Fibroblast of upper back skin (primary cell): Measurements from ENCODE around the gene OOEP.

Experiments used
- DNase-seq: peaks from one replicate; pipeline ENCODE4 v3.0.0-alpha.2; 2013

OOEP gene

GRCh38 chr6:73364121-73364520 is 5.6 kb downstream of the OOEP start:
- no peak for DNase-seq

- no peak for DNase-seq
Measured at GRCh38 chr6:73363537-73363875, 6.2 kb downstream of the OOEP start.

GRCh38 chr6:73362869-73363536 is 6.7 kb downstream of the OOEP start:
- DNase-seq: no peak

- no peak for DNase-seq
Measured at GRCh38 chr6:73362358-73362757, 7.3 kb downstream of the OOEP start, which contains the start of gene KHDC3L. Gene KHDC3L, plus strand, starts transcription at chr6:73362658. Its CDS starts 72 bp downstream, at chr6:73362730.

- DNase-seq: no peak
Measured at GRCh38 chr6:73353636-73354593, 15.8 kb downstream of the OOEP start, which contains the start of gene DPPA5. Gene DPPA5, minus strand, starts transcription at chr6:73354276. Its CDS starts 51 bp downstream, at chr6:73354225.

- DNase-seq: no peak
Measured at GRCh38 chr6:73349311-73349710, 20.4 kb downstream of the OOEP start.

GRCh38 chr6:73348550-73349204 is 21.0 kb downstream of the OOEP start:
- no peak for DNase-seq

- no peak for DNase-seq
Measured at GRCh38 chr6:73343164-73343563, 26.5 kb downstream of the OOEP start.

- no peak for DNase-seq
Measured at GRCh38 chr6:73342174-73342573, 27.5 kb downstream of the OOEP start.

- no peak for DNase-seq
Measured at GRCh38 chr6:73341335-73341734, 28.4 kb downstream of the OOEP start.

GRCh38 chr6:73340048-73340447 is 29.6 kb downstream of the OOEP start:
- DNase-seq: peak; percentile 23

- DNase-seq: no peak
Measured at GRCh38 chr6:73339340-73339739, 30.4 kb downstream of the OOEP start.

- DNase-seq: no peak
Measured at GRCh38 chr6:73329201-73329600, 40.5 kb downstream of the OOEP start.

GRCh38 chr6:73328790-73329189 is 40.9 kb downstream of the OOEP start:
- DNase-seq: no peak

- no peak for DNase-seq
Measured at GRCh38 chr6:73325656-73326055, 44.0 kb downstream of the OOEP start.

- no peak for DNase-seq
Measured at GRCh38 chr6:73323323-73323722, 46.4 kb downstream of the OOEP start.
